Measurements from ENCODE around the gene PRKN.

The PRKN gene

GRCh38 chr6:162441991-162442390 lies 285.6 kb downstream of the PRKN start:
- Histone ChIP-seq H3K36me3 (ENCODE audit: insufficient read depth) (no peaks in the 10 kb centered on the region), H3K4me1 (ENCODE audit: low read depth, poor library complexity, severe bottlenecking) (no peaks in the 10 kb centered on the region), H3K79me2 (ENCODE audit: insufficient read depth, low read depth) (no peaks in the 10 kb centered on the region), H3K4me2 (no peak overlapping the region), H3K9ac (no peak overlapping the region), H3K27ac (no peak overlapping the region), H2AFZ (ENCODE audit: low read depth) (no peak overlapping the region), H4K20me1 (ENCODE audit: insufficient read depth) (no peaks in the 10 kb centered on the region), H3K27me3 (ENCODE audit: insufficient read depth, low read depth) (no peaks in the 10 kb centered on the region), H3K4me3 (IDR thresholded peaks at IDR 0.05; ENCODE audit: insufficient read depth, low read depth, low read length) (no peak overlapping the region)
- no peak for TF ChIP-seq CTCF (conservative IDR thresholded peaks at IDR 0.05; ENCODE audit: low read depth, low read length)

- Histone ChIP-seq H3K79me2 (ENCODE audit: insufficient read depth, low read depth) (no peaks in the 10 kb centered on the region), H3K27me3 (ENCODE audit: insufficient read depth, low read depth) (no peaks in the 10 kb centered on the region), H3K36me3 (ENCODE audit: insufficient read depth) (no peaks in the 10 kb centered on the region), H4K20me1 (ENCODE audit: insufficient read depth) (no peaks in the 10 kb centered on the region), H3K4me2 (no peak overlapping the region), H3K4me1 (ENCODE audit: low read depth, poor library complexity, severe bottlenecking) (no peaks in the 10 kb centered on the region), H3K27ac (no peak overlapping the region), H3K9ac (no peak overlapping the region), H3K4me3 (IDR thresholded peaks at IDR 0.05; ENCODE audit: insufficient read depth, low read depth, low read length) (no peak overlapping the region), H2AFZ (ENCODE audit: low read depth) (no peak overlapping the region)
- no peak for TF ChIP-seq CTCF (conservative IDR thresholded peaks at IDR 0.05; ENCODE audit: low read depth, low read length)
These were observed 288.6 kb downstream of the PRKN start for GRCh38 chr6:162438980-162439379.

GRCh38 chr6:162435071-162435470 lies 292.5 kb downstream of the PRKN start:
- H2AFZ ChIP-seq (ENCODE audit: low read depth): no peak overlapping the region

GRCh38 chr6:162421004-162421403 lies 306.6 kb downstream of the PRKN start:
- no peak overlapping the region for H2AFZ ChIP-seq (ENCODE audit: low read depth)
- H3K27me3 ChIP-seq (ENCODE audit: insufficient read depth, low read depth): no peaks in the 10 kb centered on the region
- no peak overlapping the region for H3K27ac ChIP-seq
- H4K20me1 ChIP-seq (ENCODE audit: insufficient read depth): no peaks in the 10 kb centered on the region
- no peaks in the 10 kb centered on the region for H3K36me3 ChIP-seq (ENCODE audit: insufficient read depth)
- no peak for TF ChIP-seq CTCF (conservative IDR thresholded peaks at IDR 0.05; ENCODE audit: low read depth, low read length)
- no peaks in the 10 kb centered on the region for H3K4me1 ChIP-seq (ENCODE audit: low read depth, poor library complexity, severe bottlenecking)
- H3K4me3 ChIP-seq (IDR thresholded peaks at IDR 0.05; ENCODE audit: insufficient read depth, low read depth, low read length): no peak overlapping the region
- H3K9ac ChIP-seq: no peak overlapping the region
- H3K79me2 ChIP-seq (ENCODE audit: insufficient read depth, low read depth): no peaks in the 10 kb centered on the region
- no peak overlapping the region for H3K4me2 ChIP-seq

More at GRCh38 chr6:162435071-162435470, 292.5 kb downstream of the PRKN start:
- H3K4me2 ChIP-seq: no peak overlapping the region
- no peaks in the 10 kb centered on the region for H3K36me3 ChIP-seq (ENCODE audit: insufficient read depth)
- H3K4me1 ChIP-seq (ENCODE audit: low read depth, poor library complexity, severe bottlenecking): no peaks in the 10 kb centered on the region
- no peak for TF ChIP-seq CTCF (conservative IDR thresholded peaks at IDR 0.05; ENCODE audit: low read depth, low read length)
- no peaks in the 10 kb centered on the region for H3K27me3 ChIP-seq (ENCODE audit: insufficient read depth, low read depth)
- no peak overlapping the region for H3K9ac ChIP-seq
- no peaks in the 10 kb centered on the region for H4K20me1 ChIP-seq (ENCODE audit: insufficient read depth)
- H3K79me2 ChIP-seq (ENCODE audit: insufficient read depth, low read depth): no peaks in the 10 kb centered on the region
- no peak overlapping the region for H3K27ac ChIP-seq
- no peak overlapping the region for H3K4me3 ChIP-seq (IDR thresholded peaks at IDR 0.05; ENCODE audit: insufficient read depth, low read depth, low read length)
